Activated naive CD4-positive, alpha-beta T cell treated with anti-CD3 and anti-CD28 coated beads, Interleukin-2, amount 10 ng/mL, durations not matched to agents 7 days and 5 days (primary cell): Measurements from ENCODE around the gene LRRC14B.
"Not testable (repeated sequence)": the region's sequence is repeated elsewhere in the genome, so short reads cannot be mapped to it uniquely, and the experiment has no call there.

Experiments
- CTCF ChIA-PET: fragments of 350-600 bp; sonication (Branson Sonifier 250); formaldehyde crosslinking; loops from one replicate; lab custom pipeline; 2021; ENCODE audit warnings: antibody characterized with exemption; lab: Charles Lee
- DNase-seq: peaks from one replicate; pipeline ENCODE4 v3.0.0-alpha.2; 2020
- H3K27ac Mint-ChIP-seq: one replicate; pipeline ENCODE4 v1.8.0; 2021; ENCODE audit warnings: mild to moderate bottlenecking, moderate library complexity, mixed read lengths
- H3K27me3 Mint-ChIP-seq: one replicate; pipeline ENCODE4 v1.8.0; 2021; ENCODE audit warnings: mild to moderate bottlenecking, mixed read lengths
- H3K36me3 Mint-ChIP-seq: one replicate; pipeline ENCODE4 v1.8.0; 2021; ENCODE audit warnings: mixed read lengths
- H3K4me1 Mint-ChIP-seq: one replicate; pipeline ENCODE4 v1.8.0; 2021; ENCODE audit warnings: mixed read lengths
- H3K4me3 Mint-ChIP-seq: one replicate; pipeline ENCODE4 v1.8.0; 2021; ENCODE audit warnings: mild to moderate bottlenecking, moderate library complexity, mixed read lengths
- H3K9me3 Mint-ChIP-seq: one replicate; pipeline ENCODE4 v1.8.0; 2021; ENCODE audit warnings: mixed read lengths

Gene LRRC14B

DNA sequence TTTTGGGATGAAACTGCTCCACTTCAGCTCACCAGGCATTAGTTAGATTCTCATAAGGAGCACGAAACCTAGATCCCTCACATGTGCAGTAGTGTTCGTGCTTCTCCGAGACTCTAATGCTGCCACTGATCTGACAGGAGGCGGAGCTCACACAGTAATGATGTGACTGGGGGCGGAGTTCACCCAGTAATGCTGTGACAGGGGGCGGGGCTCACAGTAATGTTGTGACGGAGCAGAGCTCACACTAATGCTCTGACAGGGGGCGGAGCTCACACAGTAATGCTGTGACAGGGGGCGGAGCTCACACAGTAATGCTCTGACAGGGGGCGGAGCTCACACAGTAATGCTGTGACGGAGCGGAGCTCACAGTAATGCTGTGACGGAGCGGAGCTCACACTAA lies 27.1 kb upstream of the LRRC14B start:
- Mint-ChIP-seq H3K4me1 (no peaks in the 10 kb centered on the region), H3K36me3 (no peaks in the 10 kb centered on the region), H3K27me3 (peaks cover 10% of the 10 kb centered on the region), H3K9me3 (peaks cover 9% of the 10 kb centered on the region), H3K27ac (peak overlapping the region; percentile 19), H3K4me3 (no peak overlapping the region)
- CTCF ChIA-PET: no interaction called here
- peak; percentile 8 for DNase-seq

DNA sequence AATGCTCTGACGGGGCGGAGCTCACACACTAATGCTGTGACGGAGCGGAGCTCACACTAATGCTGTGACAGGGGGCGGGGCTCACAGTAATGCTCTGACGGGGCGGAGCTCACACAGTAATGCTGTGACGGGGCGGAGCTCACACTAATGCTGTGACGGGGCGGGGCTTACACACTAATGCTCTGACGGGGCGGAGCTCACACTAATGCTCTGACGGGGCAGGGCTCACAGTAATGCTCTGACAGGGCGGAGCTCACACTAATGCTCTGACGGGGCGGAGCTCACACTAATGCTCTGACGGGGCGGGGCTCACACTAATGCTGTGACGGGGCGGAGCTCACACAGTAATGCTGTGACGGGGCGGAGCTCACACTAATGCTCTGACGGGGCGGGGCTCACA lies 26.5 kb upstream of the LRRC14B start:
- not testable (repeated sequence) for H3K4me1 Mint-ChIP-seq

DNA sequence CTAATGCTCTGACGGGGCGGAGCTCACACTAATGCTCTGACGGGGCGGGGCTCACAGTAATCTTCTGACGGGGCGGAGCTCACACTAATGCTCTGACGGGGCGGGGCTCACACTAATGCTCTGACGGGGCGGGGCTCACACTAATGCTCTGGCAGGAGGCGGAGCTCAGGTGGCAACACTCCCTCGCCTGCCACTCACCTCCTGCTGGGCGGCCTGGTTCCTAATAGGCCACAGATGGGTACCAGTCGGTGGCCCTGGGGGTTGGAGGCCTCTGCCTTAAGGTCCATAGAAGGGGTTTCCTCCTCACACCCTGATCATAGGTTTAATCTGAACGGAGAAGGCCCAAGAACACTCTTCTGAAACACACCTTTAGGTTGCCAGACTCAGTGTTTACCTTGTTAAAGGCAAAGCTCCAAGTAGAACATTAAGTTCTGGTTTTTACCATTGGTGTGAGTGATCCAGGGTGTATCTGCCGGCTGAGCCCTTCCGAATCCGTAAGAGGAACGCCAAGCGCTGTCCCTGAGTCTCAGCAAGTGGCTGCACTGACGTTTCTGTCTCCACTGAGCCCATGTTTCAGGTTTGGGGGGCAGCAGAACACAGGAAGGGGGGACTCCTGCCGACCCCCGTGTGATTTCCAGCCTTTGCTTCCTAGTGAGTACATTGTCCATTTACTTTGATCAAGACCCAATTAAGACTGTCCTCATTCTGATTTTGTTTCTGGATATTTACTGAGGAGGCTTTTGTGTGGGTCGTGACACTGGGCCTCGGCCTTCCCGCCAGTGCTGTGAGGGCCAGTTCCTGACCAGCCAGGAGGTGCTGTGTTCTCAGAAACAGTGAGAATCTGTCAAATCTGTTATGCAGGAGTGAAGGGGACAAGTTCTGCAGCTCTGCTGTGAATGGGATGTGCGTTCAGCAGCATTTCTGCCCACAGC lies 24.6 kb upstream of the LRRC14B start:
- Mint-ChIP-seq H3K4me3 (no peak overlapping the region), H3K27me3 (no peaks in the 10 kb centered on the region), H3K36me3 (no peaks in the 10 kb centered on the region), H3K4me1 (no peaks in the 10 kb centered on the region), H3K27ac (no peak overlapping the region), H3K9me3 (peaks cover 9% of the 10 kb centered on the region)
- peak; percentile 17 for DNase-seq
- CTCF ChIA-PET: no interaction called here

More for the DNA sequence above, 26.5 kb upstream of the LRRC14B start:
- H3K27me3 Mint-ChIP-seq, H3K36me3 Mint-ChIP-seq, CTCF ChIA-PET, H3K9me3 Mint-ChIP-seq, H3K4me3 Mint-ChIP-seq, DNase-seq: not testable (repeated sequence)
- H3K27ac Mint-ChIP-seq: peak overlapping the region; percentile 19

DNA sequence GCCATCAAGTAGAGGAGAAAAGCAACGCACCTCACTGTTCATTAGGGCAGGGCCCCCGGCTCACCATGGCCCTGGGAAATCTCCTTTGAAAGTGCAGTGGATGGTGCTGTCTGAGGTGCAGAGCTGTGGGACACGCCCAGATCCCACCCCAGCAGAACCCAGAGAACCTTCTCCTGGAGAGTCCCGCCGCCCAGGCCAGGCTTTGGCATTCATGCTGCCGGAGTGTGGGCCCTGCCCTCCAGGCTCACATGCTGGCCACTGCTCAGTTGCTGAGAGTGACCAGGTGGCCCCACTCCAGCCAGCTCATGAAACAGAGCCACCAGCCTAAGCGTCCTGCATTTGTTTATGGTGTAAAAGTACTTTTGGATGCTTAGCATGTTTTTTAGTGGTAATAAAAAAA lies 23.8 kb upstream of the LRRC14B start:
- DNase-seq: peak; percentile 11
- H3K4me1 Mint-ChIP-seq: no peaks in the 10 kb centered on the region
- H3K9me3 Mint-ChIP-seq: peaks cover 9% of the 10 kb centered on the region
- H3K27me3 Mint-ChIP-seq: no peaks in the 10 kb centered on the region
- H3K36me3 Mint-ChIP-seq: no peaks in the 10 kb centered on the region
- no peak overlapping the region for H3K27ac Mint-ChIP-seq
- no peak overlapping the region for H3K4me3 Mint-ChIP-seq
- CTCF ChIA-PET: no interaction called here

DNA sequence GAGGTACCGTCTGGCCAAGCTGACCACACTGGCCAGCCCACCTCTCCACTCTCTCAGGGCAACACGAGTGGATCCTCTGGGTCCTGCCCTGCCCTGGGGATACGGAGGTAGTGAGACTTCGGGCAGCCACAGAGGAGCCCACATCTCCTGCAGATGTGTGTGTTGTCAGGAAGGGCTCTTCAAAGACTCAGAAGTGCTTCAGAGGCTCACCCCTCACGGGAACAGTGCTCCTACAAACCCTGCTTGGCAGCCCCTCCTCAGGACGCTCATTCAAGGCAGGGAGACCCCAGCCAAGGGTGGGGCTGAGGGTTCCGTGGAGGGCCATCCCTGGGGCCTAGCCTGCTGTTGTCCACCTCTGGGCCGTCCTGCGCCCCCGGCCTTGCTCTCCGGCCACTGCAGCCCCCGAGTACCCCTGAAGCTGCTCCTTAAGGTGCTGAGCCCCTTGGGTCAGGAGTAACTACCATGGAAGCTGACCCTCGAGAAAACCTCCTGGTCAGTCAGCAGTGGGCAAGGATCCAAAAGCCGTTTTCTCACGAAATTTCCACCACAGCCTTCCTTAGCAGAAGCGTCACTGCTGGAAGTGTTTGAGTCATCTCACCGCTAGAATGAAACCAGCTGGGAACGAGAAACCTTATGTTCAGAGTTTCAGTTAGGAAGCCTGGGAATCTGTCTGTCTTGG lies 23.2 kb upstream of the LRRC14B start:
- CTCF ChIA-PET: no interaction called here
- peak; percentile 11 for DNase-seq
- Mint-ChIP-seq H3K9me3 (peaks cover 9% of the 10 kb centered on the region), H3K27ac (no peak overlapping the region), H3K36me3 (no peaks in the 10 kb centered on the region), H3K4me1 (no peaks in the 10 kb centered on the region), H3K4me3 (no peak overlapping the region), H3K27me3 (no peaks in the 10 kb centered on the region)

DNA sequence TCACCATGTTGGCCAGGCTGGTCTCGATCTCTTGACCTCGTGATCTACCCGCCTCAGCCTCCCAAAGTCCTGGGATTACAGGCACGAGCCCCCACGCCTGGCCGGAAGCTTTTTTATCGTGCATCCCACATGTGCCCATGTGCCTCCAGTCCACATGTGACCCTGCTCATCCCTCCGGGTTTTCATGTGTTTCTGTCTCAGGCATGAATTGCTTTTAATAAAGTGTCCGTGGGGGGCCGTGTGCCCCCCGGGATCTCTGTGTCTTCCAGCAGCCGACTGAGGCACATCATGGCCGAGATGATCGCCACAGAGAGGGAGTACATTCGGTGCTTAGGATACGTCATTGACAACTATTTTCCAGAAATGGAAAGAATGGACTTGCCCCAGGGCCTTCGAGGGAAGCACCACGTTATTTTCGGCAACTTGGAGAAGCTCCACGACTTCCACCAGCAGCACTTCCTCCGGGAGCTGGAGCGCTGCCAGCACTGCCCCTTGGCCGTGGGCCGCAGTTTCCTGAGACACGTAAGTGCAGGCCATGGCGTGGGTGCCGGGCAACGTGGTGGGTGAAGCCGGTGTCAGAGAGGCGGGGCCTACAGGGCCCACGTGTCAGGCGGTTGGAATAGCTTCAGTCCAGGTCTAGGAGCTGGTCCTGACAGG lies 22.1 kb upstream of the LRRC14B start:
- no peak overlapping the region for H3K27ac Mint-ChIP-seq
- DNase-seq: peak; percentile 10
- no peak overlapping the region for H3K4me3 Mint-ChIP-seq
- peaks cover 8% of the 10 kb centered on the region for H3K9me3 Mint-ChIP-seq
- no peaks in the 10 kb centered on the region for H3K36me3 Mint-ChIP-seq
- CTCF ChIA-PET: no interaction called here
- no peaks in the 10 kb centered on the region for H3K27me3 Mint-ChIP-seq
- H3K4me1 Mint-ChIP-seq: no peaks in the 10 kb centered on the region

DNA sequence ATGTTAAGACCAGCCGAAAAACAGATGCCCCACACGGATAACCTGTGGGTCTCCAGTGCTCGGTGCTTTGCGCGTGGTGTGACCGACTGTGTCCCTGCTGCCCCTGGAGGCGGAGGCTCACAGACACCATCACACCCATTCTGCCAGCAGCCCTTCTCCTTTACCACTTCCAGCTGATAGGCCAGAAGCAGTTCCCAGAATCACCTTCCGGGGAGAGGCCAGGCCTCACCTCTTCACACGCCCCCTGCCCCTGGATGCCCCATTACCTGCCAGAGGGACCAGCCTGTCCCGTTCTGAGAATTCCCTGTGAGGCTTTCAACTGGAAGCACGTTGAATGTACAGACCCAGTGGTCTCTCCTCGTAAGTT lies 21.6 kb upstream of the LRRC14B start:
- no peaks in the 10 kb centered on the region for H3K27me3 Mint-ChIP-seq
- no peak overlapping the region for H3K27ac Mint-ChIP-seq
- no peaks in the 10 kb centered on the region for H3K36me3 Mint-ChIP-seq
- H3K4me1 Mint-ChIP-seq: no peaks in the 10 kb centered on the region
- H3K4me3 Mint-ChIP-seq: no peak overlapping the region
- CTCF ChIA-PET: no interaction called here
- peak; percentile 10 for DNase-seq
- peaks cover 3% of the 10 kb centered on the region for H3K9me3 Mint-ChIP-seq

DNA sequence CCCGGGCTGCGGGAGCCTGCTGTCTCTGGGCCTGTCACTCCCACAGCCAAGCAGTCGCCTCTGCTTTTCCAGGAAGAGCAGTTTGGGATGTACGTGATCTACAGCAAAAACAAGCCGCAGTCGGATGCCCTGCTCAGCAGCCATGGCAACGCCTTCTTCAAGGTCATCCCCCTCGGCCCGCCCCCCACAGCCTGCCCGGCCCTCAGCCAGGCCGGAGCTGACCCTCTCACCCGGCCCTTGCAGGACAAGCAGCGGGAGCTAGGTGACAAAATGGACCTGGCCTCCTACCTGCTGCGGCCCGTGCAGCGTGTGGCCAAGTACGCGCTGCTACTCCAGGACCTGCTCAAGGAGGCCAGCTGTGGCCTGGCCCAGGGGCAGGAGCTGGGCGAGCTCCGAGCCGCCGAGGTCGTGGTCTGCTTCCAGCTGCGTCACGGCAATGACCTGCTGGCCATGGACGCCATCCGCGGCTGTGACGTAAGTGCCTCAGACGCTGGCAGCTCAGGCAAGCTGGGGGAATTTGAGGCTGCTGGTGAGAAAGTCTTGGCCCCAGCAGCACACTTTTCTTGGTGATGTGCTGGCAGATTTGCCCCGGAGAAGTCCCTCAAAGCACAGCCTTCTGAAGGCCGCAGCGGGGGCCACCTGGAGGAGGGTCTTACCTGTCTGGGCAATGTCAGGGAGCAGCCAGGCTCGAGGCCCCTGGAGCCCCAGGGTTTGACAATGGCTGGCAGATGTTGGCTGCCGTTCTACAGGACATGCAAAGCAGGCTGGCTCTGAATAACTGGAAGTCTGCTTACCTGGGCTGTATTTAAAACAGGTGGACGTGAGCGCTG lies 20.1 kb upstream of the LRRC14B start:
- Mint-ChIP-seq H3K36me3 (no peaks in the 10 kb centered on the region), H3K4me1 (no peaks in the 10 kb centered on the region), H3K4me3 (no peak overlapping the region), H3K9me3 (no peaks in the 10 kb centered on the region), H3K27me3 (no peaks in the 10 kb centered on the region), H3K27ac (no peak overlapping the region)
- DNase-seq: peak; percentile 12
- CTCF ChIA-PET: no interaction called here

DNA sequence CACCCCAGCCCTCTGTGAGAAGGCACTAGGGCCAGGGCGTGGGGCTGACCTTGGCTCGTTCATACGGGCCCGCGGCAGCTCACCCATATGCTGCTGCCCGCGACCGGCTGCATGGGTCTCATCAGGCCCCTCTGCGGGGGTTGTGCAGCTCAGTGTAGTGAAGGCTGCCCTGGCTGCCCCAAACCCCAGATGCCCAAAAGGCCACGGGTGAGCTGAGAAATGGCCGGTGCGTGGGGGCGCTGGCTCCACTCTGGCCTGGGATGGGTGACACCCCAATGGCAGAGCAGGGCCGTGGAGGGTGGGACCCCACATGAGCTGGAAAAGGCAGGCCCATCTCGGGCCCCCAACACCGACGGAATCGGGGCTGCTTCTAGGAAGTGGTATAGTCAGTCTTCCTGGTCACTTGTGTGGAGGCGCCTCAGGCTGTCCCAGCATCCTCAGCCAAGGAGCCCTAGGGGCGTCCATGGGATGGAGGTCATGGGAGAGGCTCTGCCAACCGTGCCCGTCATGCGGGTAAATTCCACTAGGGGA lies 19.4 kb upstream of the LRRC14B start:
- H3K27ac Mint-ChIP-seq: no peak overlapping the region
- no peaks in the 10 kb centered on the region for H3K36me3 Mint-ChIP-seq
- no peaks in the 10 kb centered on the region for H3K4me1 Mint-ChIP-seq
- H3K4me3 Mint-ChIP-seq: no peak overlapping the region
- peak; percentile 10 for DNase-seq
- no peaks in the 10 kb centered on the region for H3K27me3 Mint-ChIP-seq
- no peaks in the 10 kb centered on the region for H3K9me3 Mint-ChIP-seq
- CTCF ChIA-PET: no interaction called here

DNA sequence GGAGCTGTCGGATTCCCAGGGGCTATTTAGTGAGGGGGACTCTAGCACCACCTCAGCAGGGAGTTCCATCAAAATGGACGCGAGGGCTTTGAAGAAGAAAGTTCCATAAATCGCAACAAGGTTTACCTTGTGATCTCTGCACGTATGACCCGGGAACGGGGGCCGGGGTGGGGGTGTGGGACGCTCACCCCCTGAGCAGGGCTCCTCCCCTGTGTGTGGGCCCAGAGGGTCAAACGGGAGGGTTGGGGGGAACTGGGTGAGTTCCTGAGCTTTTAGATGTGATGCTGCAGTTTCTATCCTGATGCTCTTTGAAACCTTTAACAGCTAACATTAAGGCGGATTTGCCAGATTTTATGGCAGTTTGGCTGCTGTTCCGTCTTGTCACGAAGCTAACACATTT lies 18.9 kb upstream of the LRRC14B start:
- no peaks in the 10 kb centered on the region for H3K36me3 Mint-ChIP-seq
- H3K4me3 Mint-ChIP-seq: no peak overlapping the region

DNA sequence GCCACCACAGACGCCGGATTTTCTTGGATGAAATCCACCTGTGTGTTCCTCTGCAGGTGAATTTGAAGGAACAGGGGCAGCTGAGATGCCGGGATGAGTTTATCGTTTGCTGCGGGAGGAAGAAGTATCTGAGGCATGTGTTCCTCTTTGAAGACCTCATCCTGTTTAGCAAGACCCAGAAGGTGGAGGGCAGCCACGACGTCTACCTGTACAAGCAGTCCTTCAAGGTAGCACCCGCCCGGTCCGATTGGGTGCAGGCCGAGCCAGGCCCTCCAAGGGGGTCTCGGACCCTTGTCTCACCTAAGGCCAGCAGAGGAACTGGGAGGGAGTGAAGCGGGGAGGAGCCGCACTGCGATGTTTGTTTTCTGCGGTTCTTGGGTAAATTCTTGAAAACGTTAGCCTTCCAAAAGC lies 18.4 kb upstream of the LRRC14B start:
- H3K27ac Mint-ChIP-seq: no peak overlapping the region
- no peak overlapping the region for H3K4me3 Mint-ChIP-seq
- H3K36me3 Mint-ChIP-seq: no peaks in the 10 kb centered on the region
- H3K4me1 Mint-ChIP-seq: no peaks in the 10 kb centered on the region
- H3K27me3 Mint-ChIP-seq: peaks cover 4% of the 10 kb centered on the region
- no peaks in the 10 kb centered on the region for H3K9me3 Mint-ChIP-seq
- peak; percentile 10 for DNase-seq
- CTCF ChIA-PET: no interaction called here

More for the DNA sequence above, 18.9 kb upstream of the LRRC14B start:
- H3K27me3 Mint-ChIP-seq: peaks cover 2% of the 10 kb centered on the region
- no peak for DNase-seq
- no peak overlapping the region for H3K27ac Mint-ChIP-seq
- H3K9me3 Mint-ChIP-seq: no peaks in the 10 kb centered on the region
- H3K4me1 Mint-ChIP-seq: no peaks in the 10 kb centered on the region
- CTCF ChIA-PET: no interaction called here

DNA sequence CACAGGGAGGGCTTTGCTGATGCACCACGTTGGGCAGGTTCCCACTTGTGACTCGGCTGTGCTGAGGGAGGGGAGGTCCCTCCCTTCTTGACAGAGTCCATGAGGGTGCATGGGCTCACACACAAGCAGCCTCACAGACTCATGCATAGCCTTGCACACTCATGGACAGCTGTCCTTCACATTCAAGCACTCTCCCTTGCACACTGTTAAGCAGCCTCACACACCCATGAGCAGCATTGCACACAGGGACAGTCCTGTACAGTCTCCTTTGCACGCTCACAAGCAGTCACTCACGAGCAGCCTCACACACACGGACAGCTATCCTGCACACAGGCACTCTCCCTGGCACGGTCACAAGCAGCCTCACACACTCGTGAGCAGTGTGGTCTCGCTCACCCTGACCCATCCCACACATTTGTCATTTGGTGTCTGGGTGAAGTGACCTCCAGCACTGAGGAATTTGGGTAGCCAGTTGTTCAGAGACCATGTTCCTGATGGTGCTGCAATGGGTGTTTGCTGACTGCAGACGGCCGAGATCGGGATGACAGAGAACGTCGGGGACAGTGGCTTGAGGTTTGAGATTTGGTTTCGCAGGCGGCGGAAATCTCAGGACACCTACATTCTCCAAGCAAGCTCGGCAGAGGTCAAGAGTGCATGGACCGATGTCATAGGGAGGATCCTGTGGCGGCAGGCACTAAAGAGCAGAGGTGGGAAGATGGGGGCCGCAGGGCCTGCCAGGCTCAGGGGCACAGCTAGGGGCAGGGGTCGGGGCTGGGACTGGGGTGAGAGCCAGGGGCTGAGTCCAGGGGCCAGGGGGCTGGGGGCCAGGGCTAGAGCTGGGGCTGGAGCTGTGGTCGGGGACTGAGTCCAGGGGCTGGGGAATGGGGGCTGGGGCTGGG lies 17.7 kb upstream of the LRRC14B start:
- no peak overlapping the region for H3K27ac Mint-ChIP-seq
- H3K36me3 Mint-ChIP-seq: no peaks in the 10 kb centered on the region
- H3K9me3 Mint-ChIP-seq: no peaks in the 10 kb centered on the region
- H3K27me3 Mint-ChIP-seq: peaks cover 4% of the 10 kb centered on the region
- no peak overlapping the region for H3K4me3 Mint-ChIP-seq
- CTCF ChIA-PET: no interaction called here
- no peaks in the 10 kb centered on the region for H3K4me1 Mint-ChIP-seq
- DNase-seq: peak; percentile 14

DNA sequence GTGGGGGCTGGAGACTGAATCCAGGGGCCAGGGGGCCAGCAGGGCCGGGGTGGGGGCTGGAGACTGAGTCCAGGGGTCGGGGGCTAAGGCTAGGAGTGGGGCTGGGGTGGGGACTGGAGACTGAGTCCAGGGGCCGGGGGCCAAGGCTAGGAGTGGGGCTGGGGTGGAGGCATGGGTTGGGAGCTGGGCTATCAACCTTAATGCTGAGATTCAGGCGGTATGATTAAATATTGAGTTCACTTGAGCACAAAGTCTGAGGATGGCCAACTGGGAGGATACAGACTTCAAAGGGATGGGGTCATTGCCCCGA lies 17.0 kb upstream of the LRRC14B start:
- DNase-seq: peak; percentile 5
- no peaks in the 10 kb centered on the region for H3K9me3 Mint-ChIP-seq
- H3K36me3 Mint-ChIP-seq: no peaks in the 10 kb centered on the region
- CTCF ChIA-PET: no interaction called here
- no peak overlapping the region for H3K4me3 Mint-ChIP-seq
- no peak overlapping the region for H3K27ac Mint-ChIP-seq
- H3K27me3 Mint-ChIP-seq: peaks cover 4% of the 10 kb centered on the region
- no peaks in the 10 kb centered on the region for H3K4me1 Mint-ChIP-seq
